DND-41 (cell line): Measurements from ENCODE around the gene BRD7.

Source experiments
- EZH2 ChIP-seq: IDR thresholded peaks from 3 replicates; pipeline ENCODE4 v1.6.1; 2012; ENCODE audit warnings: borderline replicate concordance, low read depth, mild to moderate bottlenecking, moderate library complexity, low read length, inconsistent platforms; ENCODE audit not compliant: severe bottlenecking
- TF ChIP-seq, protein P1 (sequence below): IDR thresholded peaks from 2 replicates; pipeline ENCODE4 v1.5.1; 2012; ENCODE audit warnings: borderline replicate concordance, low read length, moderate library complexity, mild to moderate bottlenecking; ENCODE audit not compliant: poor library complexity, severe bottlenecking; ENCODE audit errors: extremely low read depth

DNA sequence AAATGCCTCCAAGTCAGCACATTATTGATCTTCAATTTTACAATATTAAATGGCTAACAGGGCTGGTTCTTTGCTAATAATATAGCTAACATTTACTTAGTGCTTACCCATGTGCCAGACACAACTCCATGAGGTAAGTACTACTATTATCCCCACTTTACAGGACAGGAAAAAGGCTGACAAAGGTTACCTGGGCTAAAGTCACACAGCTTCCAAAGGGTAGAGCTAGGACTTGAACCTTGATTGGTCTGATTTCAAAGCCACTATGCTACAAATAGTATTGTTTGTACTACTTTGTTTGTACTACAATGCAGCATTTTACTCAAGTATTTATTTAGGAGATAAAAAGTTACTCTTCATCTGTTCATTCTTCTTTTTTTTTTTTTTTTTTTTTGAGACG, 31.9 kb downstream of the BRD7 start:
- TF ChIP-seq, protein P1, sequence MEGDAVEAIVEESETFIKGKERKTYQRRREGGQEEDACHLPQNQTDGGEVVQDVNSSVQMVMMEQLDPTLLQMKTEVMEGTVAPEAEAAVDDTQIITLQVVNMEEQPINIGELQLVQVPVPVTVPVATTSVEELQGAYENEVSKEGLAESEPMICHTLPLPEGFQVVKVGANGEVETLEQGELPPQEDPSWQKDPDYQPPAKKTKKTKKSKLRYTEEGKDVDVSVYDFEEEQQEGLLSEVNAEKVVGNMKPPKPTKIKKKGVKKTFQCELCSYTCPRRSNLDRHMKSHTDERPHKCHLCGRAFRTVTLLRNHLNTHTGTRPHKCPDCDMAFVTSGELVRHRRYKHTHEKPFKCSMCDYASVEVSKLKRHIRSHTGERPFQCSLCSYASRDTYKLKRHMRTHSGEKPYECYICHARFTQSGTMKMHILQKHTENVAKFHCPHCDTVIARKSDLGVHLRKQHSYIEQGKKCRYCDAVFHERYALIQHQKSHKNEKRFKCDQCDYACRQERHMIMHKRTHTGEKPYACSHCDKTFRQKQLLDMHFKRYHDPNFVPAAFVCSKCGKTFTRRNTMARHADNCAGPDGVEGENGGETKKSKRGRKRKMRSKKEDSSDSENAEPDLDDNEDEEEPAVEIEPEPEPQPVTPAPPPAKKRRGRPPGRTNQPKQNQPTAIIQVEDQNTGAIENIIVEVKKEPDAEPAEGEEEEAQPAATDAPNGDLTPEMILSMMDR, result no peak
- no peak for TF ChIP-seq EZH2
